ENCODE data around the gene B4GALT2. TPM values are rescaled to one million over a fixed set of nuclear protein-coding genes. Genes with fewer than 3 reads are reported as not detected.

The B4GALT2 gene
- total and polyA plus RNA-seq, 10 of the 15 experiments (the other 5 are each of a cell fraction or from before 2014, with no cell fraction given): 0.98 to 61.0 (median 23.4) TPM

DNA sequence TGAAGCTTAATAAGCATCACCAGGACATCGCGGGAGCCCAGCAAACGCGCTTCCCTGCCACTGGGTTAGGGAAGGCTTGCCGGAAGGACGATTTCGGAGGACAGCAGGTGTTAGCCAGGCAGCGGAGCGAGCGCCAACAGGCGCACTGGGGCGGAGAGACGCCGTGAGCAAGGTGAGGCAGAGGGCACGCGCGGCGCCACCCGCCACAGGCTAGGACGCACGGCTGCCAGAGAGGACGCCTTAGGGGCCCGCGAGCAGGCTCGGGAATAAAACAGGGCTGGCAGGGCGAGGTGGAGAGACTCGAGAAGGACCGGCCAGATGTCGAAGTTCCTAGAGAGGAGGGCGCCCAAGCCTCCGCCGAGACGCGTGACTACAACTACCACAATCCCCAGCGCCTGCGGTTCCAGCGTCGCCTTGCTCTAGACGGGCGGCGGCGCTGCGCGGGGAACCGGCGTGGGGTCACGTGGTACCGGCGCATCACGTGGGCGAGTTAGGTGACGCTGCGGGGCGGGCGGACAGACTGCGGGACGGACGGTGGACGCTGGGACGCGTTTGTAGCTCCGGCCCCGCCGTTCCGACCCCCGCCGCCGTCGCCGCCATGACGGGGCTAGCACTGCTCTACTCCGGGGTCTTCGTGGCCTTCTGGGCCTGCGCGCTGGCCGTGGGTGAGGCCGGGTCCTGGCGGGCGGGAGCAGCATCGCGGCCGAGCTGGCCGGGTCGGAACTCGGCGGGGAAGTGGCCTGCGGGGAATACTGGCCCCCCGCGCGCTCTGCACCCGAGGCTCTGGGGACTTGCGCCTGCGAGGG is 4.4 kb upstream of the B4GALT2 start, which contains the start of gene ATP6V0B (continued):
- TF ChIP-seq STAT1 (conservative IDR thresholded peaks at IDR 0.05) (no peak), POLR2AphosphoS2 (IDR thresholded peaks at IDR 0.05; ENCODE audit: low read depth, low read length) (peak; percentile 83; the same call in 1 of the 2 replicates), ZNF622 (IDR thresholded peaks at IDR 0.05) (no peak), MXI1 (IDR thresholded peaks at IDR 0.05; ENCODE audit: low read depth, low read length) (no peak; the same call in 1 of the 2 replicates), HDGF (IDR thresholded peaks at IDR 0.05) (peak; percentile 86; the same call in 1 of the 2 replicates), MTA3 (IDR thresholded peaks at IDR 0.05; ENCODE audit: borderline replicate concordance, low read length) (no peak), NFYA (IDR thresholded peaks at IDR 0.05; ENCODE audit: borderline replicate concordance, low read depth, low read length) (no peak), SUPT20H (IDR thresholded peaks at IDR 0.05; ENCODE audit: borderline replicate concordance, control insufficient read depth, low read depth, low read length) (no peak), HSF1 (IDR thresholded peaks at IDR 0.05; ENCODE audit: low read depth, low read length) (no peak), SMAD1 (IDR thresholded peaks at IDR 0.05; ENCODE audit: low read depth, partially characterized antibody) (no peak), TBL1XR1 (IDR thresholded peaks at IDR 0.05; ENCODE audit: low read depth, low read length) (0 out of 2 replicates have a peak, but pooled peaks have one; percentile 12), SMAD5 (IDR thresholded peaks at IDR 0.05; ENCODE audit: low read depth) (peak; percentile 70; the same call in 1 of the 2 replicates), CHD1 (IDR thresholded peaks at IDR 0.05; ENCODE audit: low read depth, low read length) (no peak)
- TF ChIP-seq, protein P1, sequence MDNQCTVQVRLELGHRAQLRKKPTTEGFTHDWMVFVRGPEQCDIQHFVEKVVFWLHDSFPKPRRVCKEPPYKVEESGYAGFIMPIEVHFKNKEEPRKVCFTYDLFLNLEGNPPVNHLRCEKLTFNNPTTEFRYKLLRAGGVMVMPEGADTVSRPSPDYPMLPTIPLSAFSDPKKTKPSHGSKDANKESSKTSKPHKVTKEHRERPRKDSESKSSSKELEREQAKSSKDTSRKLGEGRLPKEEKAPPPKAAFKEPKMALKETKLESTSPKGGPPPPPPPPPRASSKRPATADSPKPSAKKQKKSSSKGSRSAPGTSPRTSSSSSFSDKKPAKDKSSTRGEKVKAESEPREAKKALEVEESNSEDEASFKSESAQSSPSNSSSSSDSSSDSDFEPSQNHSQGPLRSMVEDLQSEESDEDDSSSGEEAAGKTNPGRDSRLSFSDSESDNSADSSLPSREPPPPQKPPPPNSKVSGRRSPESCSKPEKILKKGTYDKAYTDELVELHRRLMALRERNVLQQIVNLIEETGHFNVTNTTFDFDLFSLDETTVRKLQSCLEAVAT (IDR thresholded peaks at IDR 0.05): no peak
- TF ChIP-seq, protein P2, sequence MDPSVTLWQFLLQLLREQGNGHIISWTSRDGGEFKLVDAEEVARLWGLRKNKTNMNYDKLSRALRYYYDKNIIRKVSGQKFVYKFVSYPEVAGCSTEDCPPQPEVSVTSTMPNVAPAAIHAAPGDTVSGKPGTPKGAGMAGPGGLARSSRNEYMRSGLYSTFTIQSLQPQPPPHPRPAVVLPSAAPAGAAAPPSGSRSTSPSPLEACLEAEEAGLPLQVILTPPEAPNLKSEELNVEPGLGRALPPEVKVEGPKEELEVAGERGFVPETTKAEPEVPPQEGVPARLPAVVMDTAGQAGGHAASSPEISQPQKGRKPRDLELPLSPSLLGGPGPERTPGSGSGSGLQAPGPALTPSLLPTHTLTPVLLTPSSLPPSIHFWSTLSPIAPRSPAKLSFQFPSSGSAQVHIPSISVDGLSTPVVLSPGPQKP (IDR thresholded peaks at IDR 0.05; ENCODE audit: low read depth, low read length): no peak
- TF ChIP-seq, protein P3, sequence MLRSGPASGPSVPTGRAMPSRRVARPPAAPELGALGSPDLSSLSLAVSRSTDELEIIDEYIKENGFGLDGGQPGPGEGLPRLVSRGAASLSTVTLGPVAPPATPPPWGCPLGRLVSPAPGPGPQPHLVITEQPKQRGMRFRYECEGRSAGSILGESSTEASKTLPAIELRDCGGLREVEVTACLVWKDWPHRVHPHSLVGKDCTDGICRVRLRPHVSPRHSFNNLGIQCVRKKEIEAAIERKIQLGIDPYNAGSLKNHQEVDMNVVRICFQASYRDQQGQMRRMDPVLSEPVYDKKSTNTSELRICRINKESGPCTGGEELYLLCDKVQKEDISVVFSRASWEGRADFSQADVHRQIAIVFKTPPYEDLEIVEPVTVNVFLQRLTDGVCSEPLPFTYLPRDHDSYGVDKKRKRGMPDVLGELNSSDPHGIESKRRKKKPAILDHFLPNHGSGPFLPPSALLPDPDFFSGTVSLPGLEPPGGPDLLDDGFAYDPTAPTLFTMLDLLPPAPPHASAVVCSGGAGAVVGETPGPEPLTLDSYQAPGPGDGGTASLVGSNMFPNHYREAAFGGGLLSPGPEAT (IDR thresholded peaks at IDR 0.05; ENCODE audit: low read depth): no peak
- TF ChIP-seq, protein P4, sequence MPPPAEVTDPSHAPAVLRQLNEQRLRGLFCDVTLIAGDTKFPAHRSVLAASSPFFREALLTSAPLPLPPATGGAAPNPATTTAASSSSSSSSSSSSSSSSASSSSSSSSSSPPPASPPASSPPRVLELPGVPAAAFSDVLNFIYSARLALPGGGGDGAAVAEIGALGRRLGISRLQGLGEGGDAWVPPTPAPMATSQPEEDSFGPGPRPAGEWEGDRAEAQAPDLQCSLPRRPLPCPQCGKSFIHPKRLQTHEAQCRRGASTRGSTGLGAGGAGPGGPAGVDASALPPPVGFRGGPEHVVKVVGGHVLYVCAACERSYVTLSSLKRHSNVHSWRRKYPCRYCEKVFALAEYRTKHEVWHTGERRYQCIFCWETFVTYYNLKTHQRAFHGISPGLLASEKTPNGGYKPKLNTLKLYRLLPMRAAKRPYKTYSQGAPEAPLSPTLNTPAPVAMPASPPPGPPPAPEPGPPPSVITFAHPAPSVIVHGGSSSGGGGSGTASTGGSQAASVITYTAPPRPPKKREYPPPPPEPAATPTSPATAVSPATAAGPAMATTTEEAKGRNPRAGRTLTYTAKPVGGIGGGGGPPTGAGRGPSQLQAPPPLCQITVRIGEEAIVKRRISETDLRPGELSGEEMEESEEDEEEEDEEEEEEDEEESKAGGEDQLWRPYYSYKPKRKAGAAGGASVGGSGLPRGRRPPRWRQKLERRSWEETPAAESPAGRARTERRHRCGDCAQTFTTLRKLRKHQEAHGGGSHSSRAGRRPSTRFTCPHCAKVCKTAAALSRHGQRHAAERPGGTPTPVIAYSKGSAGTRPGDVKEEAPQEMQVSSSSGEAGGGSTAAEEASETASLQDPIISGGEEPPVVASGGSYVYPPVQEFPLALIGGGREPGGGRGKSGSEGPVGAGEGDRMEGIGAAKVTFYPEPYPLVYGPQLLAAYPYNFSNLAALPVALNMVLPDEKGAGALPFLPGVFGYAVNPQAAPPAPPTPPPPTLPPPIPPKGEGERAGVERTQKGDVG (CRISPR knock-in tag; IDR thresholded peaks at IDR 0.05): no peak

All from GM12878 (cell line).